Activated CD8-positive, alpha-beta memory T cell treated with anti-CD3 and anti-CD28 coated beads for 48 hours (primary cell): ENCODE results near the gene ECI1.

Experiments
- DNase-seq, 3 experiments: peaks; one replicate each; pipeline ENCODE4 v3.0.0-alpha.2; 2020; ENCODE audit warnings: low read depth in 2 of 3, low spot score in 2 of 3

The ECI1 gene

DNA sequence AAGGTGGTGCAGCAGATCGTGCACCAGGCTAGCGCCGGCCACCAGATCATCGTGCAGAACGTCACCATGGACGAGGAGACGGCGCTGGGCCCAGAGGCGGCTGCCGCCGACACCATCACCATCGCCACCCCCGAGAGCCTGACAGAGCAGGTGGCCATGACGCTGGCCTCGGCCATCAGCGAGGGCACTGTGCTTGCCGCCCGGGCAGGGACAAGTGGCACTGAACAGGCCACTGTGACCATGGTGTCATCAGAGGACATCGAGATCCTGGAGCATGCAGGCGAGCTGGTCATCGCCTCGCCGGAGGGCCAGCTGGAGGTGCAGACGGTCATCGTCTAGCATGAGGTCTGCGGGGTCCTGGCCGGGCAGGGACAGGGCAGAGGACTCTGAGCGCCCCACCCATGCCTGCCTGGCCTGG lies 16.1 kb downstream of the ECI1 start:
- DNase-seq: no peak

DNA sequence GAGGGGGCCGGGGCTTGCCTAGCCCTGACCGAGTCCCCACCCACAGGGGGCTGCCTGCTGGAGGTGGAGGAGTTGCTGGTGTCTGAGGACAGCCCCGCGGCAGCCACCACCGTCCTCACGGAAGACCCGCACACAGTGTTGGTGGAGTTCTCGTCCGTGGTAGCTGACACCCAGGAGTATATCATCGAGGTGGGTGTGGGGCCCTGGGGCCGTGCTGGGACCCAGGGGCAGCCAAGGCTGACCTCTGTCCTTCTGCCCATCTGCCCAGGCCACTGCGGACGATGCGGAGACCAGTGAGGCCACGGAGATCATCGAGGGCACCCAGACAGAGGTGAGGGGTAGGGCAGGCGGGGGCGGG lies 16.6 kb downstream of the ECI1 start:
- no peak for DNase-seq

- no peak for DNase-seq
Observed at GRCh38 chr16:2233872-2234812, 17.2 kb downstream of the ECI1 start.

- DNase-seq: no peak
Observed at GRCh38 chr16:2233046-2233775, 18.2 kb downstream of the ECI1 start.

DNA sequence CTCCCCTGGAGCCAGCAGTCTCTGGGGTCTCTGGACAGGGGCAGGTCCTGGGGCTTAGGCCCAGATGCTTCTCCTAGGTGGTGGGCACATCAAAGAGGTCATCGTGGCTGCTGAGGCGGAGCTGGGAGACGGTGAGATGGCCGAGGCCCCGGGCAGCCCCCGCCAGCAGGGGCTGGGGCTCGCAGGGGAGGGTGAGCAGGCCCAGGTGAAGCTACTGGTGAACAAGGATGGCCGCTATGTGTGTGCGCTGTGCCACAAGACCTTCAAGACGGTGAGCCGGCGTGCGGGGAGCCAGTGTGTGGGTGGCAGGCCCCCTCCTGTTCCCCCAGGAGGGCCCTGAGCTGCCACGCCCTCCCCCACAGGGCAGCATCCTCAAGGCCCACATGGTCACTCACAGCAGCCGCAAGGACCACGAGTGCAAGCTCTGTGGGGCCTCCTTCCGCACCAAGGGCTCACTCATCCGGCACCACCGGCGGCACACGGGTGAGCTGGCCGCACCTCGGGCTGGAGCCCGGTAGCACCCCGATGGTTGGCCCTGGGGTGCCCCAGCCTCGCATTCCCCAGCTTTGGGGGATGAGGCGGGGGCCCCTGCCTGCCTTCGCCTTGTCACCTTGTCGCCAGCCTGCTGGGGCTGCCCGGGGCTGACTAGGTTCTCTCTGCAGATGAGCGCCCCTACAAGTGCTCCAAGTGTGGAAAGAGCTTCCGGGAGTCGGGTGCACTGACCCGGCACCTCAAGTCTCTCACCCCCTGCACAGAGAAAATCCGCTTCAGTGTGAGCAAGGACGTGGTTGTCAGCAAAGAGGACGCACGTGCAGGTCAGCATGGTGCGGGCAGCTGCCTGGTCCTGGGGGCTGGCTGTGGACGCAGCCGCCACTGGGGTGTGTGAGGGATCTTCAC lies 19.0 kb downstream of the ECI1 start:
- no peak for DNase-seq

DNA sequence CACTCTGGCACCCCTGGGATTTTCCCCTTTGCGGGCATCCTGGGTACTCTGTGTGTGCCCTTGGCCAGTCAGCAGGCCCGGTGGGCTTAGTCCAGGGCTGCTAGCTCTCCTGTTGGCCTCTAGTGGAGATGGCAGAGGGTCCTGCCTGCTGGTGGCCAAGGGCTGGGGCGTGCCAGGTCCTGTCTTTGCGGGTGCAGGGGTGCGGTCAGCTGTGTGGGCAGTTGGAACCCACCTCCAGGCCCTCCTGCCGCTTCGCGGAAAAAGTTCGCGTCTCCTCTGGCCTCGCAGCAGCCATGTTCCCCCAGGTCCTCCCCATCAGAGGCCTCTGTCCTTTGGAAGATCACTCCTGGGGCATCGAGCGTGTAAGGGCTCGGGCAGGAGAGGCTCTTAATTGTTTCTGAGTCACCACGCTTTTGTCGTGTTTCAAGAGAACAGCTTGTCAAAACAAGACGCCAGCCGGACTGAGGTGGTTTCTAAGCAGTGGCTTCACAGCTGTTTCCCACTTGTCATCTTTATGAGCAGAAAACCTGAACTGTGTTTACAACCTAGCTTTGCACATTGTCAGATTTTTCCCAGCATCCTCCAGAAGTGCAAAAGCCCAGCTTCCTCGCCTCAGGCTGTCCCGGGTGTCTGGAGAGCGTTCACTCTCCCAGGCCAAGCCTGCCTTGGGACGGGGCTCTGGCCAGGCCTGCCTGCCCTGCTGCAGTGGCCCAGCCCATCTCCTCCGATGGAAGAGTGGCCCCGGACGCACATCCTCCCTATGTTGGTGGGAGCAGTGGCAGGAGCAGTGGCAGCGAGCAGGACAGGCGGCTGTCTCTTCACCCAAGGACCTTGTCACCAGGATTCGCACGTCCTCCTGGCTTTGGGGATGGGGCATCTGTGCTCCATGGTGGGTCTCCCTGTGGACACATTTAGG lies 20.1 kb downstream of the ECI1 start:
- DNase-seq: no peak

DNA sequence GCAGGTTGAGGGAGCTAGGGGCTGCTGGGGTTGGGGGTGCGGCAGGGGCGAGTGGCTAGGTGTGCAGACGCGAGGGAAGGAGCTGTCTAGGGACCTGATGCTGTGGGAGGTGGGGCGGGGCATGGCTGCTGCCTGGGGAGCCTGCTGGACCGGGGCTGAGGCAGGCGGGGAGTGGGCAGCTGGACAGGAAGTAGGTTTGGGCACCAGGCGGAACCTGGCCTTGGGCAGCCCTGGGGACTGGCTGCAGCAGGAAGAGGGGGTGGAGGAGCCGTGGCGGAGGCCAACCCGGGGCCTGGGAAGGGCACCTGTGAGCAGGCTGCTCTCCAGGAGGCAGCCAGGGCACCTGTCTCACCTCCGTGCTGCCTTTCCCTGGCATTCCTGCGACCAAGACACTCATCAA lies 21.0 kb downstream of the ECI1 start:
- no peak for DNase-seq

DNA sequence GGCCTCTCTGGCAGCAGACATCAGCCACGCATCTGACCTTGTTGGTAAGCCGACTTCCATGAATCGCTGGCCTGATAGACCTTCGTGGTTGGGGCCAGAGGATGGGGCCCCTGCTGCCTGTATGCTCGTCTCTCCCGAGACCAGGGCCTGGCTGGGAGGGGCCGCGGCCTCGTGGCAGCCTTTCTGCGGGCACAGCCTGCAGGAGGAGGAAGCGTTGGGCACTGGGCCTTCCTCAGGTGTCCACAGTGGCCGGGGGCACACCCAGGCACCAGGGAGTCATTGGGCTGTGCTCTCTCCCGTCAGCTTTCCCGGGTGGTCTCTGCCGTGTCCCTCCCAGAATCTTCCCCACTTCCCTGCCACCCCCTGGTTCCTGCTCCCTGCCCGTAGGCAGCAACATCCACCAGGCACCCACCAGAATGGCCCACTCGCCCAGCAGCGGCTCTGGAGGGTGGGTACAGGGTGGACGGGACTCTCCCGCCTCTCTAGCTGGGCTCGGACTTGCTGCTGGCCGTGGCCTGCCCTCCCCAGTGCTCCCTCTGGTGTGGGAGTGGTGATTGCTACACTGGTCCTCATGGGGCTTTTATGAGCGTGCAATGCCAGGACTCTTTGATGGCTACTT lies 21.6 kb downstream of the ECI1 start:
- no peak for DNase-seq

DNA sequence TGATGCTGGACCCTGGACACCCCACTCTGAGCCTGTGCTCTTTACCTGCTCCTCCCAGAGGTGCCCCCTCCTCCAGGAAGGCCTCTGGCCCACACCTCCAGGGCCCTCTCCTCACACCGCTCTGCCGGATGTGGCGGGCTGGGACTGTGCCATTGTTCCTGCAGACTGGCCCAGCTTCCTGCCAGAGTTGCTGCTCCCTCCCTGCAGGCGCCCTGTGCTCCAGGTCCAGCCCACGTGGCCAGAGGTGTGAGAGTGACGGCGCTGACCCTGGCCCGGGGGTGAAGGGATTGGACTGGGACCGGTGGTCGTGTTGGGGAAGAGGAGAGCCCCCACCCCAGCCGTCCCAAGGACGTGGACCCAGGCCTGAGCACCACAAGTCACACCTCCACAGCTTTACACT lies 22.3 kb downstream of the ECI1 start:
- DNase-seq: no peak

- DNase-seq: no peak
Observed at GRCh38 chr16:2228161-2228824, 23.1 kb downstream of the ECI1 start.

- DNase-seq: no peak
Observed at GRCh38 chr16:2226918-2227317, 24.5 kb downstream of the ECI1 start.

- no peak for DNase-seq
Observed at GRCh38 chr16:2226245-2226793, 25.1 kb downstream of the ECI1 start.

DNA sequence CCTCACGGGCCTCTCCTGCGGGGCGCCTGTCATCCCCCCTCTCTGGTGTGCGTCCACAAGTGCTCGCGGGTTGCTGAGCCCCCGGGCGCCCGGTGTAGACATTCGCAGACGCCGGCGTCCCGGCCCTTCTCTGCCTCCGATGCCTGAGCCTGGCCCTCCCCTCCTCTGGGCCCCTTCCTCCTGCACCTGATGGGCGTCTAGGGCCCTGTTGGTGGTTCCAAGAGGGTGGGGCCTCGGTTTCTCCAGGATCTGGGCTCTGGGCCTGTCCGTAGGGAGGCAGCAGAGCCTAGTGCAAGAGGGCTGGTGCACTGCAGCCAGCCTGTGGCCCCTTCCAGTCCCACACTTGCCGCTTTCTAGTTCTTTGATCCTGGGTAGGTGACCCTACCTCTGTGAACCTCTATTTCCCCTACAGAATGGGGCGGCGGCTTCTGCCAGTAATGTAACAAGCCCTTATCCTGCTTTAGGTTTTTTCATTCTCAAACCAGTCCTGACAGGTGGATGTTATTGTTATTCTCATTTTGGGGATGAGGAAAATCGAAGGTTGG lies 27.4 kb downstream of the ECI1 start:
- no peak for DNase-seq

- DNase-seq: peak; percentile 97 to 99 (median 98)
Observed at GRCh38 chr16:2223221-2223941, 28.0 kb downstream of the ECI1 start, which contains the start of gene E4F1. E4F1 (plus strand) TSS chr16:2223591; CDS start chr16:2223614, 23 bp downstream.

- DNase-seq: no peak
Observed at GRCh38 chr16:2216330-2216729, 35.1 kb downstream of the ECI1 start.

- DNase-seq: no peak
Observed at GRCh38 chr16:2214719-2214968, 36.7 kb downstream of the ECI1 start, which contains the start of gene PGP. PGP (minus strand) TSS chr16:2214840; CDS start chr16:2214777, 63 bp downstream.

GRCh38 chr16:2213817-2214718 lies 37.3 kb downstream of the ECI1 start:
- DNase-seq: no peak
